SH-SY5Y (cell line): Measurements from ENCODE around the gene CCDC12.

Experiments used
- GATA2 ChIP-seq: IDR thresholded peaks from 2 replicates; pipeline ENCODE4 v1.6.1; 2011; ENCODE audit warnings: mild to moderate bottlenecking, low read depth, low read length
- GATA3 ChIP-seq: IDR thresholded peaks from 2 replicates; pipeline ENCODE4 v1.6.1; 2011; ENCODE audit warnings: low read depth, mild to moderate bottlenecking, low read length, moderate library complexity

DNA sequence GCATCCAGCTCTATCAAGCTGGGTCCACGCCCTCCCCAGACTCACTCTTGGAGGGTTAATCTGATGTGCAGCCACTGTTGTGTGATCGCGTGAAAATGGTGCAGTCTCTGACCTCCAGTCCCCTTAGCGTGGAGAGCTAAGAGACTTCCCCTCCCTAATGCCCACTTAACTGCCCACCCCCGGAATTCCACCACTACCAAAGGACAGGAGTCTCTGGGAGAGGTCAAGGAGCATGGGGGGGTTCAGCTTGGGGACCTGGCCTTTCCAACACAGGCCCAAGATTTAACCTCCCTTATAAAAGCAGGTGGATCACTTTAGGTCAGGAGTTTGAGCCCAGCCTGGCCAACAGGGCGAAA, 48.8 kb downstream of the CCDC12 start:
- TF ChIP-seq GATA3 (no peak), GATA2 (no peak)
